ENCODE data around the gene MAP2K6. TPM values are rescaled to one million over a fixed set of nuclear protein-coding genes. Genes with fewer than 3 reads are reported as not detected.

MAP2K6 gene
- total RNA-seq, 1 experiment from 2014 or later, result 17.7 TPM

GRCh38 chr17:69466451-69466850, 52.0 kb downstream of the MAP2K6 start:
- Histone ChIP-seq H4K8ac (replicated peaks; ENCODE audit: insufficient read length, low read depth, low read length) (no peak overlapping the region), H2BK12ac (ENCODE audit: insufficient read length, low read depth, low read length) (no peak overlapping the region), H3K23me2 (ENCODE audit: insufficient read length, low read depth, low read length, poor library complexity, severe bottlenecking) (no peaks in the 10 kb centered on the region), H3K9me3 (ENCODE audit: control insufficient read depth, low read depth, low read length) (no peaks in the 10 kb centered on the region), H2BK5ac (ENCODE audit: insufficient read length, low read length) (no peak overlapping the region), H4K91ac (ENCODE audit: insufficient read length, low read depth, low read length) (no peak overlapping the region), H3K79me1 (ENCODE audit: insufficient read depth, low read depth, low read length, poor library complexity, severe bottlenecking) (no peaks in the 10 kb centered on the region), H2BK15ac (ENCODE audit: low read depth, low read length) (no peak overlapping the region), H3K23ac (ENCODE audit: insufficient read length, low read depth, low read length) (no peak overlapping the region), H3K4ac (ENCODE audit: low read depth, low read length) (no peak overlapping the region), H3K56ac (ENCODE audit: insufficient read length, low read depth, low read length) (no peak overlapping the region), H3K14ac (ENCODE audit: insufficient read depth, low read length) (no peak overlapping the region), H3K9ac (ENCODE audit: extremely low read depth, insufficient read length, low read length) (no peak overlapping the region), H2BK120ac (ENCODE audit: low read depth, low read length, poor library complexity, severe bottlenecking) (no peak overlapping the region), H3K4me1 (ENCODE audit: insufficient read depth, low read length) (peaks cover 13% of the 10 kb centered on the region; the same call in 1 of the 2 replicates), H3K27ac (ENCODE audit: insufficient read length, low read depth, low read length) (no peak overlapping the region), H3K4me2 (ENCODE audit: insufficient read depth, insufficient read length, low read length) (no peak overlapping the region), H2AFZ (ENCODE audit: low read length) (no peak overlapping the region), H3K27me3 (ENCODE audit: insufficient read depth, low read length) (no peaks in the 10 kb centered on the region), H2BK20ac (ENCODE audit: low read depth, low read length, poor library complexity, severe bottlenecking) (no peak overlapping the region), H3K79me2 (ENCODE audit: insufficient read depth, low read length) (no peaks in the 10 kb centered on the region), H2AK5ac (ENCODE audit: insufficient read length, low read length) (no peak overlapping the region), H3K18ac (ENCODE audit: insufficient read length, low read depth, low read length) (no peak overlapping the region), H3T11ph (ENCODE audit: low read length) (no peak overlapping the region), H4K20me1 (ENCODE audit: control insufficient read depth, insufficient read depth, insufficient read length) (no peaks in the 10 kb centered on the region), H4K5ac (ENCODE audit: insufficient read length, low read depth, low read length) (no peak overlapping the region)
- no peaks in the 10 kb centered on the region; the same call in 1 of the 2 replicates for H3K27me3 Mint-ChIP-seq (ENCODE audit: low read depth)
- DNase-seq, result peak; percentile 50
- H3K27ac Mint-ChIP-seq, result peak overlapping the region; percentile 7 to 56 (median 15); a peak in 4 of 7 replicates
- peaks cover 4 to 23% (median 23%) of the 10 kb centered on the region in 3 experiments for H3K36me3 Mint-ChIP-seq (ENCODE audit: insufficient read depth in 1 of 3, low read depth in 3 of 3)
- WGBS (ENCODE audit: extremely low coverage, insufficient read length, low lambda C conversion rate), result no CpG with 5 or more reads among the region's 6 CpGs
- H3K4me1 Mint-ChIP-seq, result peaks cover 38 to 40% of the 10 kb centered on the region in 2 experiments
- no peaks in the 10 kb centered on the region; a peak in 2 of 5 replicates for H3K9me3 Mint-ChIP-seq
- no peak overlapping the region for H3K4me3 Mint-ChIP-seq
- TF ChIP-seq CTCF (conservative IDR thresholded peaks at IDR 0.05), result no peak
